ENCODE data around the gene LACRT. TPM values are rescaled to one million over a fixed set of nuclear protein-coding genes. Genes with fewer than 3 reads are reported as not detected.

Gene LACRT
- total and polyA plus RNA-seq, 9 of the 15 experiments (the other 6 are each of a cell fraction or from before 2014, with no cell fraction given), result not detected

- TF ChIP-seq YY1 (IDR thresholded peaks at IDR 0.05; ENCODE audit: borderline replicate concordance in 1 of 3, control insufficient read depth in 1 of 3, extremely low read depth in 1 of 3, insufficient read depth in 3 of 3, insufficient read length in 1 of 3, insufficient replicate concordance in 2 of 3, low read depth in 1 of 3, low read length in 2 of 3) (no peak), KAT7 (CRISPR knock-in tag; IDR thresholded peaks at IDR 0.05; ENCODE audit: borderline replicate concordance) (no peak), ERF (CRISPR knock-in tag; IDR thresholded peaks at IDR 0.05) (no peak)
These were observed 25.9 kb downstream of the LACRT start (continued) for GRCh38 chr12:54608769-54609168.

DNA sequence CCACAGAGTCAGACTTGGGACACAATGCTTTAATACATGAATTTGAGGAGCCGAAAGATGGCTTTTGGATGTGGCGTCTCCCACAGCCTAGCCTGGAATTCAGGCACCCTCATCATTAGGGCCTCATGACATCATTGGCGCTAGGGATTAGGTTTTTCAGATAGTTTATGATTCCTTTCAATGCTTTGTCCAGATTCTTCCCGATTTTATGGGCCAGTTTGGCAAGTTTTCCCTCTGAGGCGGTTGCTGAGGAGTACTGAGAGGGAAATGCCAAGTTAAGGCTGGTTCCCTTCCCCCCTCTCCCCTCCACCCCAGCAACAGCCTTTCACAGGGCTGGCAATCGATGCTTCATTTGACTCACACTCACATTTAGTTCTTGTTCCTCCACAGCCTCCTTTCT is 26.5 kb downstream of the LACRT start:
- Histone ChIP-seq H3K79me2 (ENCODE audit: control insufficient read depth, insufficient read depth, low read length) (no peaks in the 10 kb centered on the region), H2AFZ (ENCODE audit: low read depth, low read length) (no peak overlapping the region), H3K27ac (ENCODE audit: extremely low read depth, low read depth, low read length) (no peak overlapping the region), H3K27me3 (ENCODE audit: control insufficient read depth in 2 of 2, insufficient read depth in 2 of 2, low read length in 2 of 2) (peaks cover 0 to 24% of the 10 kb centered on the region in 2 experiments; a peak in 2 of 5 replicates), H3K9ac (ENCODE audit: insufficient read depth in 1 of 2, low read depth in 2 of 2, low read length in 2 of 2) (no peak overlapping the region), H3K9me3 (replicated peaks; ENCODE audit: control insufficient read depth, insufficient read depth, low read depth, low read length) (no peaks in the 10 kb centered on the region), H3K9me1 (ENCODE audit: control insufficient read depth, insufficient read depth, low read length) (no peaks in the 10 kb centered on the region), H4K20me1 (replicated peaks; ENCODE audit: control insufficient read depth, insufficient read depth, low read length) (no peaks in the 10 kb centered on the region; the same call in 1 of the 2 replicates), H3K36me3 (ENCODE audit: control insufficient read depth, insufficient read depth, low read length) (no peaks in the 10 kb centered on the region), H3K4me2 (ENCODE audit: insufficient read depth, low read length) (no peak overlapping the region), H3K4me1 (replicated peaks in 1 of 2; ENCODE audit: control insufficient read depth in 2 of 2, insufficient read depth in 2 of 2, low read length in 2 of 2) (no peaks in the 10 kb centered on the region), H3K4me3 (no peak overlapping the region)
- BruUV-seq (replicated peaks), result no TSS peak
- FAIRE-seq (no peak), ATAC-seq (no peak), DNase-seq (ENCODE audit: extremely low read depth in 1 of 4, low spot score in 3 of 4) (no peak)
- ChIA-PET CTCF (ENCODE audit: low intra/inter-chr PET ratio) (no interaction called here), POLR2A (no interaction called here)
- in situ Hi-C loops (cut with MboI), result no loop called here
- WGBS (ENCODE audit: insufficient coverage, low coverage, missing lambda C conversion rate), result 0% methylated on average over 6 of the region's 6 CpGs
- intact Hi-C loops (cut with micrococcal nuclease), result loop anchor here (10.0 kb wide), 1 partner anchor 347 kb away; no protein-coding TSS in a partner anchor
- TF ChIP-seq MITF (IDR thresholded peaks at IDR 0.05), result no peak
- no peak for TF ChIP-seq NFYB (IDR thresholded peaks at IDR 0.05; ENCODE audit: extremely low read depth, insufficient read length)
- no peak for TF ChIP-seq MYBL2 (IDR thresholded peaks at IDR 0.05; ENCODE audit: low read depth)
- no peak for TF ChIP-seq MYBL2 (CRISPR knock-in tag; IDR thresholded peaks at IDR 0.05; ENCODE audit: borderline replicate concordance)
- TF ChIP-seq E2F1 (CRISPR knock-in tag; IDR thresholded peaks at IDR 0.05), result no peak
- TF ChIP-seq KAT7 (CRISPR knock-in tag; IDR thresholded peaks at IDR 0.05; ENCODE audit: borderline replicate concordance), result no peak
- TF ChIP-seq, protein P1, sequence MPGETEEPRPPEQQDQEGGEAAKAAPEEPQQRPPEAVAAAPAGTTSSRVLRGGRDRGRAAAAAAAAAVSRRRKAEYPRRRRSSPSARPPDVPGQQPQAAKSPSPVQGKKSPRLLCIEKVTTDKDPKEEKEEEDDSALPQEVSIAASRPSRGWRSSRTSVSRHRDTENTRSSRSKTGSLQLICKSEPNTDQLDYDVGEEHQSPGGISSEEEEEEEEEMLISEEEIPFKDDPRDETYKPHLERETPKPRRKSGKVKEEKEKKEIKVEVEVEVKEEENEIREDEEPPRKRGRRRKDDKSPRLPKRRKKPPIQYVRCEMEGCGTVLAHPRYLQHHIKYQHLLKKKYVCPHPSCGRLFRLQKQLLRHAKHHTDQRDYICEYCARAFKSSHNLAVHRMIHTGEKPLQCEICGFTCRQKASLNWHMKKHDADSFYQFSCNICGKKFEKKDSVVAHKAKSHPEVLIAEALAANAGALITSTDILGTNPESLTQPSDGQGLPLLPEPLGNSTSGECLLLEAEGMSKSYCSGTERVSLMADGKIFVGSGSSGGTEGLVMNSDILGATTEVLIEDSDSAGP (CRISPR knock-in tag; IDR thresholded peaks at IDR 0.05), result no peak
- TF ChIP-seq CHD2 (IDR thresholded peaks at IDR 0.05; ENCODE audit: low read depth, low read length), result no peak
- TF ChIP-seq, protein P2, sequence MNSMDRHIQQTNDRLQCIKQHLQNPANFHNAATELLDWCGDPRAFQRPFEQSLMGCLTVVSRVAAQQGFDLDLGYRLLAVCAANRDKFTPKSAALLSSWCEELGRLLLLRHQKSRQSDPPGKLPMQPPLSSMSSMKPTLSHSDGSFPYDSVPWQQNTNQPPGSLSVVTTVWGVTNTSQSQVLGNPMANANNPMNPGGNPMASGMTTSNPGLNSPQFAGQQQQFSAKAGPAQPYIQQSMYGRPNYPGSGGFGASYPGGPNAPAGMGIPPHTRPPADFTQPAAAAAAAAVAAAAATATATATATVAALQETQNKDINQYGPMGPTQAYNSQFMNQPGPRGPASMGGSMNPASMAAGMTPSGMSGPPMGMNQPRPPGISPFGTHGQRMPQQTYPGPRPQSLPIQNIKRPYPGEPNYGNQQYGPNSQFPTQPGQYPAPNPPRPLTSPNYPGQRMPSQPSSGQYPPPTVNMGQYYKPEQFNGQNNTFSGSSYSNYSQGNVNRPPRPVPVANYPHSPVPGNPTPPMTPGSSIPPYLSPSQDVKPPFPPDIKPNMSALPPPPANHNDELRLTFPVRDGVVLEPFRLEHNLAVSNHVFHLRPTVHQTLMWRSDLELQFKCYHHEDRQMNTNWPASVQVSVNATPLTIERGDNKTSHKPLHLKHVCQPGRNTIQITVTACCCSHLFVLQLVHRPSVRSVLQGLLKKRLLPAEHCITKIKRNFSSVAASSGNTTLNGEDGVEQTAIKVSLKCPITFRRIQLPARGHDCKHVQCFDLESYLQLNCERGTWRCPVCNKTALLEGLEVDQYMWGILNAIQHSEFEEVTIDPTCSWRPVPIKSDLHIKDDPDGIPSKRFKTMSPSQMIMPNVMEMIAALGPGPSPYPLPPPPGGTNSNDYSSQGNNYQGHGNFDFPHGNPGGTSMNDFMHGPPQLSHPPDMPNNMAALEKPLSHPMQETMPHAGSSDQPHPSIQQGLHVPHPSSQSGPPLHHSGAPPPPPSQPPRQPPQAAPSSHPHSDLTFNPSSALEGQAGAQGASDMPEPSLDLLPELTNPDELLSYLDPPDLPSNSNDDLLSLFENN (IDR thresholded peaks at IDR 0.05; ENCODE audit: low read depth in 2 of 2, low read length in 2 of 2), result no peak
- TF ChIP-seq HMGN3 (IDR thresholded peaks at IDR 0.05; ENCODE audit: borderline replicate concordance, extremely low read depth, insufficient read length, low read depth, low read length), result no peak

All from K562 (cell line).